Measurements from ENCODE around the gene RAMP1.

RAMP1 gene

DNA sequence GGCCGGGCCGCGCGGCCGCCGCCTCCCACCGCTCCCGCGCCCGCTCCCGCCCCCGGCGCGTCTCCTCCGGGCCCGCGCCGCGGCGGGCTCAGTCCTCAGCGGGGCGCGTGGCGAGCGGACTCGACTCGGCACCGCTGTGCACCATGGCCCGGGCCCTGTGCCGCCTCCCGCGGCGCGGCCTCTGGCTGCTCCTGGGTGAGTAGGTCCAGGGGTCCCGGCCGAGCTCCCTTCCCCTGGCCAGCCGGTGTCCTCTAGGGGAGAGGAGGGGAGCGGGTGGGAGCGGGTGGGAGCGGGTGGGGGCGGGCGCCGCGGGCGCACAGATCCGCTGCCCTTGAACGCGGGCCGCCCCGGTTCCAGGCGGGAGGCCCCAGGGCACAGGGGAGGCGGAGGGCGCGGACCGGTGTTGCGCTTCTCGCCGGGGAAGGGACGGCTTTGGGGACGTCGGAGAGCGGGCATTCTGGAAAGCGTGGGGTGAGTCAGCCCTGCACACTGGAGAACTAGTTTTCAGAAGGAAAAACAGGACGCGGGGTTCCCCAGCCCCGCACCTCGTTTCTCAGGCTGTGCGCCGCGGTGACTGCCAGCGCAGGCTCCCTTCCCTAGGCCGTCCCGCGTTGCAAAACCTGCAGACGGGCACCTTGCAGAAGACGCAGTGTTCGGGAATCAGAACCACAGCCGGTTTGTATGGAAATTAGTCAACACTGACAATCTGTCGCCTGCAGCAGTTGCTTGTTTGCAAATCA, at the start of gene RAMP1:
Gene RAMP1 (plus strand): TSS at position 91 of the 740 bp plus-strand sequence. CDS start 53 bp downstream, at position 144.
- Histone ChIP-seq H3K4me2 (ENCODE audit: low read depth, low read length, poor library complexity, severe bottlenecking) (no peak within 1 kb of the TSS), H3K4me3 (ENCODE audit: insufficient read depth, low read length, poor library complexity, severe bottlenecking) (no peak within 1 kb of the TSS), H3K9me3 (ENCODE audit: insufficient read depth, low read length) (no peaks in the 10 kb centered on the region), H3K9me2 (replicated peaks; ENCODE audit: insufficient read depth, low read length) (no peaks in the 10 kb centered on the region), H3F3A (ENCODE audit: insufficient read depth) (no peaks in the 10 kb centered on the region), H4K20me1 (ENCODE audit: low read depth, low read length) (no peaks in the 10 kb centered on the region), H3K27me3 (ENCODE audit: low read length) (no peaks in the 10 kb centered on the region), H3K27ac (ENCODE audit: low read depth, low read length) (no peak within 1 kb of the TSS), H3K36me3 (ENCODE audit: low read length) (no peaks in the 10 kb centered on the region), H3K9ac (ENCODE audit: low read length) (no peak within 1 kb of the TSS), H3K79me2 (ENCODE audit: insufficient read depth, low read length) (no peaks in the 10 kb centered on the region), H2AFZ (ENCODE audit: low read depth, low read length, severe bottlenecking) (no peak within 1 kb of the TSS)
- TF ChIP-seq EZH2phosphoT487 (conservative IDR thresholded peaks at IDR 0.05; ENCODE audit: low read length) (no peak), CTCF (IDR thresholded peaks at IDR 0.05; ENCODE audit: insufficient read depth, low read length, poor library complexity, severe bottlenecking) (no peak)

- Histone ChIP-seq H4K20me1 (ENCODE audit: low read depth, low read length) (no peaks in the 10 kb centered on the region), H3K79me2 (ENCODE audit: insufficient read depth, low read length) (no peaks in the 10 kb centered on the region), H3K4me3 (ENCODE audit: insufficient read depth, low read length, poor library complexity, severe bottlenecking) (no peak overlapping the region), H3K9me3 (ENCODE audit: insufficient read depth, low read length) (no peaks in the 10 kb centered on the region), H3K36me3 (ENCODE audit: low read length) (no peaks in the 10 kb centered on the region), H2AFZ (ENCODE audit: low read depth, low read length, severe bottlenecking) (no peak overlapping the region), H3K27me3 (ENCODE audit: low read length) (no peaks in the 10 kb centered on the region), H3F3A (ENCODE audit: insufficient read depth) (no peaks in the 10 kb centered on the region), H3K4me2 (ENCODE audit: low read depth, low read length, poor library complexity, severe bottlenecking) (no peak overlapping the region), H3K9me2 (replicated peaks; ENCODE audit: insufficient read depth, low read length) (no peaks in the 10 kb centered on the region), H3K9ac (ENCODE audit: low read length) (no peak overlapping the region), H3K27ac (ENCODE audit: low read depth, low read length) (no peak overlapping the region)
- TF ChIP-seq CTCF (IDR thresholded peaks at IDR 0.05; ENCODE audit: insufficient read depth, low read length, poor library complexity, severe bottlenecking) = no peak
- no peak for TF ChIP-seq EZH2phosphoT487 (conservative IDR thresholded peaks at IDR 0.05; ENCODE audit: low read length)
Observed at GRCh38 chr2:237815637-237816036, 43.8 kb upstream of the RAMP1 start.

GRCh38 chr2:237816531-237816930, 42.9 kb upstream of the RAMP1 start:
- H3K9me3 ChIP-seq (ENCODE audit: insufficient read depth, low read length) = no peaks in the 10 kb centered on the region
- H4K20me1 ChIP-seq (ENCODE audit: low read depth, low read length) = no peaks in the 10 kb centered on the region

More at GRCh38 chr2:237816531-237816930, 42.9 kb upstream of the RAMP1 start:
- Histone ChIP-seq H3K36me3 (ENCODE audit: low read length) (no peaks in the 10 kb centered on the region), H3K27me3 (ENCODE audit: low read length) (no peaks in the 10 kb centered on the region), H3K4me3 (ENCODE audit: insufficient read depth, low read length, poor library complexity, severe bottlenecking) (no peak overlapping the region), H3K79me2 (ENCODE audit: insufficient read depth, low read length) (no peaks in the 10 kb centered on the region), H3F3A (ENCODE audit: insufficient read depth) (no peaks in the 10 kb centered on the region), H3K9me2 (replicated peaks; ENCODE audit: insufficient read depth, low read length) (no peaks in the 10 kb centered on the region), H3K27ac (ENCODE audit: low read depth, low read length) (no peak overlapping the region), H3K9ac (ENCODE audit: low read length) (no peak overlapping the region), H3K4me2 (ENCODE audit: low read depth, low read length, poor library complexity, severe bottlenecking) (no peak overlapping the region), H2AFZ (ENCODE audit: low read depth, low read length, severe bottlenecking) (no peak overlapping the region)
- TF ChIP-seq CTCF (IDR thresholded peaks at IDR 0.05; ENCODE audit: insufficient read depth, low read length, poor library complexity, severe bottlenecking) (no peak), EZH2phosphoT487 (conservative IDR thresholded peaks at IDR 0.05; ENCODE audit: low read length) (no peak)

Data from SU-DHL-6 (cell line).